HepG2 (cell line): Measurements from ENCODE around the gene ACBD7. TPM values are rescaled to one million over a fixed set of nuclear protein-coding genes. Genes with fewer than 3 reads are reported as not detected.
A peak's percentile ranks its signal among the peaks of the same experiment; 100 is the strongest.

Experiments
- AFF4 ChIP-seq: sonication (generic); formaldehyde crosslinking; IDR thresholded peaks from 2 replicates; pipeline ENCODE4 v1.4.0; 2020; ENCODE audit warnings: missing genetic modification reagents
- AGO2 ChIP-seq: fragments of 200-400 bp; formaldehyde crosslinking; optimal IDR thresholded peaks from 2 replicates; pipeline ENCODE3; 2017; ENCODE audit warnings: mild to moderate bottlenecking, low read depth, low read length, moderate library complexity
- GATA4 ChIP-seq: sonication (generic); IDR thresholded peaks from 2 replicates; pipeline ENCODE4 v1.6.1; 2016; ENCODE audit warnings: antibody characterized with exemption, low read depth, borderline replicate concordance
- KAT8 ChIP-seq: IDR thresholded peaks from 2 replicates; pipeline ENCODE4 v1.6.1; 2016; ENCODE audit warnings: missing genetic modification reagents, missing compliant biosample characterization
- MIXL1 ChIP-seq: IDR thresholded peaks from 2 replicates; pipeline ENCODE4 v1.6.1; 2016
- NBN ChIP-seq: fragments of 450-650 bp; conservative IDR thresholded peaks from 2 replicates; pipeline ENCODE4 v1.6.1; 2017
- SATB2 ChIP-seq: sonication (generic); formaldehyde crosslinking; IDR thresholded peaks from 2 replicates; pipeline ENCODE4 v1.5.0; 2020; ENCODE audit warnings: missing genetic modification reagents
- TAF15 ChIP-seq: fragments of 200-400 bp; formaldehyde crosslinking; IDR thresholded peaks from one replicate; pipeline ENCODE4 v1.6.1; 2018; ENCODE audit warnings: mild to moderate bottlenecking, low read depth, low read length; ENCODE audit not compliant: poor library complexity, severe bottlenecking
- TCF12 ChIP-seq, 2 experiments: fragments of 450-650 bp in 1 of 2; sonication (generic) in 1 of 2; formaldehyde crosslinking in 1 of 2; IDR thresholded peaks; 2 replicates each; pipeline versions ENCODE4 v1.6.1 to v1.8.0; 2017 to 2022; ENCODE audit warnings: antibody characterized with exemption in 1 of 2, mild to moderate bottlenecking in 1 of 2, missing genetic modification reagents in 1 of 2, moderate library complexity in 1 of 2
- ZNF230 ChIP-seq: sonication (generic); formaldehyde crosslinking; IDR thresholded peaks from 2 replicates; pipeline ENCODE4 v1.4.0; 2020; ENCODE audit warnings: mild to moderate bottlenecking, missing genetic modification reagents
- ZNF33A ChIP-seq: sonication (generic); formaldehyde crosslinking; IDR thresholded peaks from 2 replicates; pipeline ENCODE4 v1.5.1; 2020; ENCODE audit warnings: missing genetic modification reagents, mild to moderate bottlenecking, moderate library complexity, borderline replicate concordance
- ZNF34 ChIP-seq: sonication (generic); formaldehyde crosslinking; IDR thresholded peaks from 2 replicates; pipeline ENCODE4 v1.4.0; 2020; ENCODE audit warnings: mild to moderate bottlenecking, missing genetic modification reagents, borderline replicate concordance
- ZNF44 ChIP-seq: sonication (generic); formaldehyde crosslinking; IDR thresholded peaks from 2 replicates; pipeline ENCODE4 v1.5.1; 2020; ENCODE audit warnings: mild to moderate bottlenecking, missing genetic modification reagents
- ZSCAN31 ChIP-seq: sonication (generic); formaldehyde crosslinking; IDR thresholded peaks from 2 replicates; pipeline ENCODE4 v1.5.0; 2020; ENCODE audit warnings: low read depth, mild to moderate bottlenecking, missing genetic modification reagents
- polyA plus RNA-seq, 8 experiments: library from polyadenylated mRNA; depleted of rRNA in 3 of 8; stranded (reverse) in 7 of 8; unstranded in 1 of 8; fragments of >200 nt; fragmentation: Illumina TruSeq in 4 of 8; extraction: Trizol in 4 of 8; gene quantifications; 2 replicates each; pipeline versions ENCODE4 v1.2.1 to v1.2.3, GENCODE V29; 2011 to 2016; ENCODE audit warnings: low read depth in 4 of 8, missing spikeins in 1 of 8, mixed read lengths in 1 of 8; ENCODE audit not compliant: insufficient read depth in 1 of 8
- total RNA-seq, 5 experiments: library from RNA; depleted of rRNA; stranded (reverse); fragments of >200 nt; fragmentation: Illumina TruSeq; extraction: Trizol; gene quantifications; 2 replicates each; pipeline ENCODE4 v1.2.3, GENCODE V29; 2016; ENCODE audit warnings: low read depth in 1 of 5
- TF ChIP-seq, protein P1 (sequence below): IDR thresholded peaks from 2 replicates; pipeline ENCODE4 v1.6.1; 2016; ENCODE audit warnings: low read depth, missing genetic modification reagents, missing compliant biosample characterization
- TF ChIP-seq, protein P2 (sequence below): sonication (generic); formaldehyde crosslinking; conservative IDR thresholded peaks from 2 replicates; pipeline ENCODE4 v1.8.0; 2022; ENCODE audit warnings: missing genetic modification reagents

The ACBD7 gene
- total and polyA plus RNA-seq, 2 of the 13 experiments (the other 11 are each of a cell fraction or from before 2014, with no cell fraction given) = 1.4 to 2.6 TPM

DNA sequence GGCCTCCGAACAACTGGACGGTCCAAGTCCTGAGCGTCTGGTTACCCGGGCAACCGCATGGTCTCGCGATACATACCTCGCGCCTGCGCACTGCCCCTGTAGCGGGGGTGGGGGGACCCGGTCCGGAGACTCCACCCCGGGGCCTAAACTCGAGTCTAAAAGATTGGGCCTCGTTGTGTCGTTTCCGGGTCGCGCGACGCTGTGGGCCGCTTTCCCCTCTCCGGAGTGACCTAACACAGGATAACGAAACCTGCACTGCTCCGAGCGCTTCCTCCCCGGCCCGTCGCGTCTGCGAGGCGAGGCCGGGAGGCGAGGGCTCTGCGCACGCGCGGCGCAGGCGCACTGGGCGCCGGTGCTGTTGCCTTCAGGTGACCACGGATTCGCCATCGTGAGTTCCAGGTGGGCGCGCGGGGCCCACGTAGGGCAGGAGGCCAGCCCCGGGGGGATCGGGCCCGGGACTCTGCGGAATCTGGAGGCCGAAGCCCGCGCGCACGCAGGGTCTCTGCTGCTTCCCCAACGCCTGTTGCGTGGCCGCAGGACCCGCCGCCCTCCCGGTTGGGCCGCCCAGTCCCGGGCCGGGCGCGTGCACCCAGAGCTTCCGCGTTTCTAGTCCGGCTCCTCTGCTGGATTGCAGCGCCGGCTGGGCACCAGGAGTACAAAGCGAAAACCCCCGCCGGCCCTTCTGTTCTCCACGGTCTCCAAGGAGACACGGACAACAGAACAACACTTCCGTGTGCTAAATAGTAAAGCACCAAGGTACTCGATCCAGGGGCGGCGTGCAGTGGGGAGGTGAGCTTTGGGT, 8.6 kb upstream of the ACBD7 start, which contains the start of gene RPP38 (continued):
- TF ChIP-seq, protein P1, sequence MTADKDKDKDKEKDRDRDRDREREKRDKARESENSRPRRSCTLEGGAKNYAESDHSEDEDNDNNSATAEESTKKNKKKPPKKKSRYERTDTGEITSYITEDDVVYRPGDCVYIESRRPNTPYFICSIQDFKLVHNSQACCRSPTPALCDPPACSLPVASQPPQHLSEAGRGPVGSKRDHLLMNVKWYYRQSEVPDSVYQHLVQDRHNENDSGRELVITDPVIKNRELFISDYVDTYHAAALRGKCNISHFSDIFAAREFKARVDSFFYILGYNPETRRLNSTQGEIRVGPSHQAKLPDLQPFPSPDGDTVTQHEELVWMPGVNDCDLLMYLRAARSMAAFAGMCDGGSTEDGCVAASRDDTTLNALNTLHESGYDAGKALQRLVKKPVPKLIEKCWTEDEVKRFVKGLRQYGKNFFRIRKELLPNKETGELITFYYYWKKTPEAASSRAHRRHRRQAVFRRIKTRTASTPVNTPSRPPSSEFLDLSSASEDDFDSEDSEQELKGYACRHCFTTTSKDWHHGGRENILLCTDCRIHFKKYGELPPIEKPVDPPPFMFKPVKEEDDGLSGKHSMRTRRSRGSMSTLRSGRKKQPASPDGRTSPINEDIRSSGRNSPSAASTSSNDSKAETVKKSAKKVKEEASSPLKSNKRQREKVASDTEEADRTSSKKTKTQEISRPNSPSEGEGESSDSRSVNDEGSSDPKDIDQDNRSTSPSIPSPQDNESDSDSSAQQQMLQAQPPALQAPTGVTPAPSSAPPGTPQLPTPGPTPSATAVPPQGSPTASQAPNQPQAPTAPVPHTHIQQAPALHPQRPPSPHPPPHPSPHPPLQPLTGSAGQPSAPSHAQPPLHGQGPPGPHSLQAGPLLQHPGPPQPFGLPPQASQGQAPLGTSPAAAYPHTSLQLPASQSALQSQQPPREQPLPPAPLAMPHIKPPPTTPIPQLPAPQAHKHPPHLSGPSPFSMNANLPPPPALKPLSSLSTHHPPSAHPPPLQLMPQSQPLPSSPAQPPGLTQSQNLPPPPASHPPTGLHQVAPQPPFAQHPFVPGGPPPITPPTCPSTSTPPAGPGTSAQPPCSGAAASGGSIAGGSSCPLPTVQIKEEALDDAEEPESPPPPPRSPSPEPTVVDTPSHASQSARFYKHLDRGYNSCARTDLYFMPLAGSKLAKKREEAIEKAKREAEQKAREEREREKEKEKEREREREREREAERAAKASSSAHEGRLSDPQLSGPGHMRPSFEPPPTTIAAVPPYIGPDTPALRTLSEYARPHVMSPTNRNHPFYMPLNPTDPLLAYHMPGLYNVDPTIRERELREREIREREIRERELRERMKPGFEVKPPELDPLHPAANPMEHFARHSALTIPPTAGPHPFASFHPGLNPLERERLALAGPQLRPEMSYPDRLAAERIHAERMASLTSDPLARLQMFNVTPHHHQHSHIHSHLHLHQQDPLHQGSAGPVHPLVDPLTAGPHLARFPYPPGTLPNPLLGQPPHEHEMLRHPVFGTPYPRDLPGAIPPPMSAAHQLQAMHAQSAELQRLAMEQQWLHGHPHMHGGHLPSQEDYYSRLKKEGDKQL (CRISPR knock-in tag) = no peak
- TF ChIP-seq AFF4 (CRISPR knock-in tag) (0 out of 2 replicates have a peak, but pooled peaks have one; percentile 76), ZNF34 (CRISPR knock-in tag) (no peak), TCF12 (IDR thresholded peaks at IDR 0.05) (no peak), TCF12 (CRISPR knock-in tag; IDR thresholded peaks at IDR 0.05) (peak; percentile 84; the same call in 1 of the 2 replicates), NBN (no peak), TAF15 (no peak), ZNF230 (CRISPR knock-in tag) (peak; percentile 87), ZNF33A (0 out of 2 replicates have a peak, but pooled peaks have one; percentile 10), ZSCAN31 (CRISPR knock-in tag) (peak; percentile 75; the same call in 1 of the 2 replicates), KAT8 (CRISPR knock-in tag) (peak; percentile 92), MIXL1 (CRISPR knock-in tag) (peak; percentile 15; the same call in 1 of the 2 replicates), SATB2 (CRISPR knock-in tag) (peak; percentile 75), ZNF44 (CRISPR knock-in tag) (peak; percentile 90; the same call in 1 of the 2 replicates), GATA4 (no peak; the same call in 1 of the 2 replicates), AGO2 (peak; percentile 94)
- TF ChIP-seq, protein P2, sequence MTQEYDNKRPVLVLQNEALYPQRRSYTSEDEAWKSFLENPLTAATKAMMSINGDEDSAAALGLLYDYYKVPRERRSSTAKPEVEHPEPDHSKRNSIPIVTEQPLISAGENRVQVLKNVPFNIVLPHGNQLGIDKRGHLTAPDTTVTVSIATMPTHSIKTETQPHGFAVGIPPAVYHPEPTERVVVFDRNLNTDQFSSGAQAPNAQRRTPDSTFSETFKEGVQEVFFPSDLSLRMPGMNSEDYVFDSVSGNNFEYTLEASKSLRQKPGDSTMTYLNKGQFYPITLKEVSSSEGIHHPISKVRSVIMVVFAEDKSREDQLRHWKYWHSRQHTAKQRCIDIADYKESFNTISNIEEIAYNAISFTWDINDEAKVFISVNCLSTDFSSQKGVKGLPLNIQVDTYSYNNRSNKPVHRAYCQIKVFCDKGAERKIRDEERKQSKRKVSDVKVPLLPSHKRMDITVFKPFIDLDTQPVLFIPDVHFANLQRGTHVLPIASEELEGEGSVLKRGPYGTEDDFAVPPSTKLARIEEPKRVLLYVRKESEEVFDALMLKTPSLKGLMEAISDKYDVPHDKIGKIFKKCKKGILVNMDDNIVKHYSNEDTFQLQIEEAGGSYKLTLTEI (CRISPR knock-in tag) = no peak
